OCI-LY7 (cell line): ENCODE data around the gene RBBP5.

Experiments used
- EZH2phosphoT487 ChIP-seq: fragments of 200-600 bp; sonication (generic); IDR thresholded peaks from 2 replicates; pipeline ENCODE4 v1.6.1; 2018; ENCODE audit warnings: low read depth, borderline replicate concordance, mild to moderate bottlenecking, mixed run types, antibody characterized with exemption, low read length, moderate library complexity, mixed read lengths
- TF ChIP-seq, protein P1 (sequence below): fragments of 200-600 bp; sonication (generic); conservative IDR thresholded peaks from 2 replicates; pipeline ENCODE4 v1.5.1; 2014; ENCODE audit warnings: mild to moderate bottlenecking, antibody characterized with exemption, low read length, moderate library complexity, mixed read lengths

GRCh38 chr1:205068001-205068400 is 53.8 kb downstream of the RBBP5 start:
- TF ChIP-seq, protein P1, sequence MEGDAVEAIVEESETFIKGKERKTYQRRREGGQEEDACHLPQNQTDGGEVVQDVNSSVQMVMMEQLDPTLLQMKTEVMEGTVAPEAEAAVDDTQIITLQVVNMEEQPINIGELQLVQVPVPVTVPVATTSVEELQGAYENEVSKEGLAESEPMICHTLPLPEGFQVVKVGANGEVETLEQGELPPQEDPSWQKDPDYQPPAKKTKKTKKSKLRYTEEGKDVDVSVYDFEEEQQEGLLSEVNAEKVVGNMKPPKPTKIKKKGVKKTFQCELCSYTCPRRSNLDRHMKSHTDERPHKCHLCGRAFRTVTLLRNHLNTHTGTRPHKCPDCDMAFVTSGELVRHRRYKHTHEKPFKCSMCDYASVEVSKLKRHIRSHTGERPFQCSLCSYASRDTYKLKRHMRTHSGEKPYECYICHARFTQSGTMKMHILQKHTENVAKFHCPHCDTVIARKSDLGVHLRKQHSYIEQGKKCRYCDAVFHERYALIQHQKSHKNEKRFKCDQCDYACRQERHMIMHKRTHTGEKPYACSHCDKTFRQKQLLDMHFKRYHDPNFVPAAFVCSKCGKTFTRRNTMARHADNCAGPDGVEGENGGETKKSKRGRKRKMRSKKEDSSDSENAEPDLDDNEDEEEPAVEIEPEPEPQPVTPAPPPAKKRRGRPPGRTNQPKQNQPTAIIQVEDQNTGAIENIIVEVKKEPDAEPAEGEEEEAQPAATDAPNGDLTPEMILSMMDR = no peak
- TF ChIP-seq EZH2phosphoT487 = no peak
